Nephron progenitor cell (in vitro differentiated cells): ENCODE results near the gene PKMYT1.
A peak's percentile ranks its signal among the peaks of the same experiment; 100 is the strongest.

Experiments used
- DNase-seq: peaks from one replicate; pipeline ENCODE4 v3.0.0; 2021
- H3K27ac Mint-ChIP-seq: 2 replicates; pipeline ENCODE4 v1.8.0; 2021; ENCODE audit warnings: mild to moderate bottlenecking, moderate library complexity, mixed read lengths
- H3K27me3 Mint-ChIP-seq: 2 replicates; pipeline ENCODE4 v1.8.0; 2021; ENCODE audit warnings: mild to moderate bottlenecking, low read depth, mixed read lengths; ENCODE audit not compliant: poor library complexity
- H3K36me3 Mint-ChIP-seq: 2 replicates; pipeline ENCODE4 v1.8.0; 2021; ENCODE audit warnings: low read depth, mixed read lengths
- H3K4me1 Mint-ChIP-seq: 2 replicates; pipeline ENCODE4 v1.8.0; 2021; ENCODE audit warnings: mixed read lengths
- H3K4me3 Mint-ChIP-seq: 2 replicates; pipeline ENCODE4 v1.8.0; 2021; ENCODE audit warnings: mild to moderate bottlenecking, moderate library complexity, mixed read lengths
- H3K9me3 Mint-ChIP-seq: 2 replicates; pipeline ENCODE4 v1.8.0; 2021; ENCODE audit warnings: mild to moderate bottlenecking, moderate library complexity, mixed read lengths
- CTCF ChIP-seq: fragments of 200-600 bp; sonication (generic); IDR thresholded peaks from 2 replicates; pipeline ENCODE4 v1.5.0; 2021; ENCODE audit warnings: antibody characterized with exemption

PKMYT1 gene

GRCh38 chr16:2981899-2982250 is 1.6 kb upstream of the PKMYT1 start:
- Mint-ChIP-seq H3K9me3 (no peaks in the 10 kb centered on the region), H3K4me1 (peaks cover 24% of the 10 kb centered on the region), H3K27me3 (peaks cover 16% of the 10 kb centered on the region), H3K27ac (peak overlapping the region; percentile 93), H3K4me3 (peak overlapping the region; percentile 75), H3K36me3 (no peaks in the 10 kb centered on the region)
- DNase-seq, result no peak
- TF ChIP-seq CTCF, result no peak

GRCh38 chr16:2981177-2981898 is 1.1 kb upstream of the PKMYT1 start:
- no peak for DNase-seq

GRCh38 chr16:2979669-2980226 is 498 bp downstream of the PKMYT1 start:
- peak; percentile 60 for DNase-seq
- Mint-ChIP-seq H3K36me3 (no peaks in the 10 kb centered on the region), H3K9me3 (no peaks in the 10 kb centered on the region), H3K27me3 (peaks cover 16% of the 10 kb centered on the region), H3K27ac (no peak overlapping the region), H3K4me3 (peak overlapping the region; percentile 83), H3K4me1 (peaks cover 24% of the 10 kb centered on the region)
- no peak for TF ChIP-seq CTCF

More at GRCh38 chr16:2981177-2981898, 1.1 kb upstream of the PKMYT1 start:
- Mint-ChIP-seq H3K36me3 (no peaks in the 10 kb centered on the region), H3K9me3 (no peaks in the 10 kb centered on the region), H3K4me1 (peaks cover 24% of the 10 kb centered on the region), H3K4me3 (peak overlapping the region; percentile 75), H3K27ac (peak overlapping the region; percentile 93), H3K27me3 (peaks cover 16% of the 10 kb centered on the region)
- no peak for TF ChIP-seq CTCF

GRCh38 chr16:2977440-2977839 is 2.8 kb downstream of the PKMYT1 start:
- Mint-ChIP-seq H3K27ac (no peak overlapping the region), H3K27me3 (peaks cover 5% of the 10 kb centered on the region), H3K36me3 (no peaks in the 10 kb centered on the region), H3K9me3 (no peaks in the 10 kb centered on the region), H3K4me1 (peaks cover 22% of the 10 kb centered on the region), H3K4me3 (no peak overlapping the region)
- TF ChIP-seq CTCF, result no peak
- no peak for DNase-seq

GRCh38 chr16:2976673-2977072 is 3.6 kb downstream of the PKMYT1 start:
- Mint-ChIP-seq H3K4me3 (no peak overlapping the region), H3K27me3 (peaks cover 3% of the 10 kb centered on the region), H3K36me3 (no peaks in the 10 kb centered on the region), H3K9me3 (no peaks in the 10 kb centered on the region), H3K27ac (no peak overlapping the region), H3K4me1 (peaks cover 21% of the 10 kb centered on the region)
- TF ChIP-seq CTCF, result no peak
- no peak for DNase-seq

GRCh38 chr16:2976201-2976600 is 4.0 kb downstream of the PKMYT1 start:
- Mint-ChIP-seq H3K4me1 (peaks cover 16% of the 10 kb centered on the region), H3K27ac (no peak overlapping the region), H3K9me3 (no peaks in the 10 kb centered on the region), H3K4me3 (no peak overlapping the region), H3K36me3 (no peaks in the 10 kb centered on the region), H3K27me3 (peaks cover 3% of the 10 kb centered on the region)
- DNase-seq, result no peak
- no peak for TF ChIP-seq CTCF
